ENCODE results near the gene MAP2K3. TPM values are rescaled to one million over a fixed set of nuclear protein-coding genes. Genes with fewer than 3 reads are reported as not detected.

Gene MAP2K3
- total RNA-seq, 4 donors from 2014 or later, result 54.1 to 64.1 (median 55.2) TPM

GRCh38 chr17:21277332-21277731 is 7.2 kb upstream of the MAP2K3 start:
- intact Hi-C loops (cut with DNase I; ENCODE audit: low total_unique reads), result no loop called here
- WGBS, 2 donors, result 95 to 98% methylated on average over 3 of the region's 3 CpGs
- no peak overlapping the region for H3K4me3 ChIP-seq (ENCODE audit: low read depth, poor library complexity, severe bottlenecking)
- no peak for DNase-seq (ENCODE audit: low spot score in 2 of 2)
- TF ChIP-seq POLR2A (IDR thresholded peaks at IDR 0.05), result no peak
- TF ChIP-seq, protein P1, sequence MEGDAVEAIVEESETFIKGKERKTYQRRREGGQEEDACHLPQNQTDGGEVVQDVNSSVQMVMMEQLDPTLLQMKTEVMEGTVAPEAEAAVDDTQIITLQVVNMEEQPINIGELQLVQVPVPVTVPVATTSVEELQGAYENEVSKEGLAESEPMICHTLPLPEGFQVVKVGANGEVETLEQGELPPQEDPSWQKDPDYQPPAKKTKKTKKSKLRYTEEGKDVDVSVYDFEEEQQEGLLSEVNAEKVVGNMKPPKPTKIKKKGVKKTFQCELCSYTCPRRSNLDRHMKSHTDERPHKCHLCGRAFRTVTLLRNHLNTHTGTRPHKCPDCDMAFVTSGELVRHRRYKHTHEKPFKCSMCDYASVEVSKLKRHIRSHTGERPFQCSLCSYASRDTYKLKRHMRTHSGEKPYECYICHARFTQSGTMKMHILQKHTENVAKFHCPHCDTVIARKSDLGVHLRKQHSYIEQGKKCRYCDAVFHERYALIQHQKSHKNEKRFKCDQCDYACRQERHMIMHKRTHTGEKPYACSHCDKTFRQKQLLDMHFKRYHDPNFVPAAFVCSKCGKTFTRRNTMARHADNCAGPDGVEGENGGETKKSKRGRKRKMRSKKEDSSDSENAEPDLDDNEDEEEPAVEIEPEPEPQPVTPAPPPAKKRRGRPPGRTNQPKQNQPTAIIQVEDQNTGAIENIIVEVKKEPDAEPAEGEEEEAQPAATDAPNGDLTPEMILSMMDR (IDR thresholded peaks at IDR 0.05), result no peak

DNA sequence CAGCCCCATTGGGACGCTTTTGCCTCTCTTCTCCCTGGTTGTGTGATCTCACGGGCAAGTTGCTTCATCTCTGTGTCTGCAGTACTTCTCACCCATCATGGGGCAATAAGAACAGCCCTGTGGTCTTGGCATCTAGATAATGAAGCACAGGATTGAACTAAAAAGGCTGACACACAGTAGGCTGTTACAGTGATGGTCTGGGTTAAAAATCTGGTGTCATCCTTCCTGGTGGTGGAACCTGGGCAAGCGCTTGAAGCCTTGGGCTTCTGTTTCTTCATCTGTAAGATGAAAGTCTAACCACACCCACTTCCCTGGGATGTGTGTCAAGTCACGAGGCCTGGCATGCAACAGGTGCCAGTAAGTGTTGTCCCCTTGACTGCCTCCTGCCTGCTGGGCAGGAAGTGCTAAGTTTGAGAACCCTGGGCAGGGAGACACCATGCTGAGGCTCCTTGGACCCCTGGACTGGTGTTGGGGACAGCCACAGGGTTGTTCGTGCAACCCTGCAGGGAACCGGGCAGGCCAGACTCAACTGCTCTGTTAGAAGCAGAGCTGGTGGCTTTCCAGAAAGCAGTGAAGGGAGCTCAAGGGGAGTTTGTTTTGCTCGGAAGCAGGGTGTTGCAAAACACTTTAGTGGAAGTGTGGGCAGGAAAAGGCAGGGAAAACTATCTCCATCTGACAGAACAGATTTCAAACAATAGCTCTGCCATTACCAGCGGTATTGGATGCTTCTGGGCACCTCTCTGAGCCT is 5.9 kb upstream of the MAP2K3 start:
- DNase-seq (ENCODE audit: low spot score in 2 of 2), result peak; percentile 75 to 93
- intact Hi-C loops (cut with DNase I; ENCODE audit: low total_unique reads), result no loop called here
- TF ChIP-seq, protein P1 (IDR thresholded peaks at IDR 0.05), result no peak
- no peak for TF ChIP-seq POLR2A (IDR thresholded peaks at IDR 0.05)
- no peak overlapping the region for H3K4me3 ChIP-seq (ENCODE audit: low read depth, poor library complexity, severe bottlenecking)
- 49 to 50% methylated on average over 8 of the region's 8 CpGs for WGBS, 2 donors

DNA sequence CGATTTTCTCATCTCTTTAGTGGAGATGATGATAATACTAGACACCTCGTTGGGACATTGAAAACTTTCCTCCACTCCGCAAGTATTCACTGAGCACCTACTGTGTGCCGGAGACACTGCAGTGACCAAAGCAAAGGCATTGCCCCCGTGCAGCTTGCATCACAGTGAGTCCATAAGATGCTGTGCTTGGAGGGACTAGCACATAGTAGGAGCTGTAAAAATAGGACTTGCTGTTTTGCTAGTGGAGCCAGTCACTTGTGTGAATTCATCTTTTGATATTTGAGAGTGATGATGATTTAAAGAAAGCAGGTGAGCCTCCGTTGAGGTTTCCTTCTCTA is 5.3 kb upstream of the MAP2K3 start:
- no peak for TF ChIP-seq POLR2A (IDR thresholded peaks at IDR 0.05)
- TF ChIP-seq, protein P1 (IDR thresholded peaks at IDR 0.05), result no peak
- WGBS, 2 donors, result 77 to 81% methylated on average over 6 of the region's 6 CpGs
- intact Hi-C loops (cut with DNase I; ENCODE audit: low total_unique reads), result no loop called here
- H3K4me3 ChIP-seq (ENCODE audit: low read depth, poor library complexity, severe bottlenecking), result no peak overlapping the region
- DNase-seq (ENCODE audit: low spot score in 2 of 2), result no peak

GRCh38 chr17:21279582-21279981 is 4.9 kb upstream of the MAP2K3 start:
- 76 to 83% methylated on average over 6 of the region's 6 CpGs for WGBS, 2 donors
- intact Hi-C loops (cut with DNase I; ENCODE audit: low total_unique reads), result no loop called here

GRCh38 chr17:21280081-21280518 is 4.4 kb upstream of the MAP2K3 start:
- WGBS, 2 donors, result 24% methylated on average over 9 to 10 of the region's 10 CpGs
- peak; percentile 80 to 98 for DNase-seq (ENCODE audit: low spot score in 2 of 2)
- intact Hi-C loops (cut with DNase I; ENCODE audit: low total_unique reads), result no loop called here

More at GRCh38 chr17:21279582-21279981, 4.9 kb upstream of the MAP2K3 start:
- no peak for TF ChIP-seq POLR2A (IDR thresholded peaks at IDR 0.05)
- TF ChIP-seq, protein P1 (IDR thresholded peaks at IDR 0.05), result no peak
- H3K4me3 ChIP-seq (ENCODE audit: low read depth, poor library complexity, severe bottlenecking), result no peak overlapping the region
- DNase-seq (ENCODE audit: low spot score in 2 of 2), result no peak

More at GRCh38 chr17:21280081-21280518, 4.4 kb upstream of the MAP2K3 start:
- TF ChIP-seq, protein P1 (IDR thresholded peaks at IDR 0.05), result peak in 1 of 3 donors; percentile 75
- no peak for TF ChIP-seq POLR2A (IDR thresholded peaks at IDR 0.05)
- no peak overlapping the region for H3K4me3 ChIP-seq (ENCODE audit: low read depth, poor library complexity, severe bottlenecking)

Data from lower leg skin (tissue), 4 donors.